IMR-90 (cell line): ENCODE results near the gene TNS3.

Experiments
- CEBPB ChIP-seq: IDR thresholded peaks from 2 replicates; pipeline ENCODE4 v1.6.1; 2012; ENCODE audit warnings: low read depth, low read length, improper control_type of control experiment
- FOS ChIP-seq: fragments of 150-350 bp; IDR thresholded peaks from 2 replicates; pipeline ENCODE4 v1.6.1; 2016; ENCODE audit warnings: low read depth, low read length
- NFE2L2 ChIP-seq: fragments of 150-350 bp; IDR thresholded peaks from 2 replicates; pipeline ENCODE4 v1.6.1; 2016; ENCODE audit warnings: low read depth, mild to moderate bottlenecking, low read length
- POLR2A ChIP-seq: IDR thresholded peaks from 2 replicates; pipeline ENCODE4 v1.6.1; 2012; ENCODE audit warnings: mild to moderate bottlenecking, low read depth, low read length
- TF ChIP-seq, protein P1 (sequence below): conservative IDR thresholded peaks from 2 replicates; pipeline ENCODE4 v1.5.1; 2012; ENCODE audit warnings: mild to moderate bottlenecking, low read depth, low read length, improper control_type of control experiment

GRCh38 chr7:47489624-47490023, 92.3 kb downstream of the TNS3 start:
- TF ChIP-seq POLR2A (no peak), FOS (no peak), CEBPB (no peak), NFE2L2 (no peak)
- TF ChIP-seq, protein P1, sequence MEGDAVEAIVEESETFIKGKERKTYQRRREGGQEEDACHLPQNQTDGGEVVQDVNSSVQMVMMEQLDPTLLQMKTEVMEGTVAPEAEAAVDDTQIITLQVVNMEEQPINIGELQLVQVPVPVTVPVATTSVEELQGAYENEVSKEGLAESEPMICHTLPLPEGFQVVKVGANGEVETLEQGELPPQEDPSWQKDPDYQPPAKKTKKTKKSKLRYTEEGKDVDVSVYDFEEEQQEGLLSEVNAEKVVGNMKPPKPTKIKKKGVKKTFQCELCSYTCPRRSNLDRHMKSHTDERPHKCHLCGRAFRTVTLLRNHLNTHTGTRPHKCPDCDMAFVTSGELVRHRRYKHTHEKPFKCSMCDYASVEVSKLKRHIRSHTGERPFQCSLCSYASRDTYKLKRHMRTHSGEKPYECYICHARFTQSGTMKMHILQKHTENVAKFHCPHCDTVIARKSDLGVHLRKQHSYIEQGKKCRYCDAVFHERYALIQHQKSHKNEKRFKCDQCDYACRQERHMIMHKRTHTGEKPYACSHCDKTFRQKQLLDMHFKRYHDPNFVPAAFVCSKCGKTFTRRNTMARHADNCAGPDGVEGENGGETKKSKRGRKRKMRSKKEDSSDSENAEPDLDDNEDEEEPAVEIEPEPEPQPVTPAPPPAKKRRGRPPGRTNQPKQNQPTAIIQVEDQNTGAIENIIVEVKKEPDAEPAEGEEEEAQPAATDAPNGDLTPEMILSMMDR = no peak
